HuH-7.5 (cell line): Measurements from ENCODE around the gene WRAP73.
"Not testable (repeated sequence)": the region's sequence is repeated elsewhere in the genome, so short reads cannot be mapped to it uniquely, and the experiment has no call there.

Experiments
- DNase-seq: peaks from one replicate; pipeline ENCODE4 v3.0.0; 2011; ENCODE audit warnings: low spot score

Gene WRAP73

DNA sequence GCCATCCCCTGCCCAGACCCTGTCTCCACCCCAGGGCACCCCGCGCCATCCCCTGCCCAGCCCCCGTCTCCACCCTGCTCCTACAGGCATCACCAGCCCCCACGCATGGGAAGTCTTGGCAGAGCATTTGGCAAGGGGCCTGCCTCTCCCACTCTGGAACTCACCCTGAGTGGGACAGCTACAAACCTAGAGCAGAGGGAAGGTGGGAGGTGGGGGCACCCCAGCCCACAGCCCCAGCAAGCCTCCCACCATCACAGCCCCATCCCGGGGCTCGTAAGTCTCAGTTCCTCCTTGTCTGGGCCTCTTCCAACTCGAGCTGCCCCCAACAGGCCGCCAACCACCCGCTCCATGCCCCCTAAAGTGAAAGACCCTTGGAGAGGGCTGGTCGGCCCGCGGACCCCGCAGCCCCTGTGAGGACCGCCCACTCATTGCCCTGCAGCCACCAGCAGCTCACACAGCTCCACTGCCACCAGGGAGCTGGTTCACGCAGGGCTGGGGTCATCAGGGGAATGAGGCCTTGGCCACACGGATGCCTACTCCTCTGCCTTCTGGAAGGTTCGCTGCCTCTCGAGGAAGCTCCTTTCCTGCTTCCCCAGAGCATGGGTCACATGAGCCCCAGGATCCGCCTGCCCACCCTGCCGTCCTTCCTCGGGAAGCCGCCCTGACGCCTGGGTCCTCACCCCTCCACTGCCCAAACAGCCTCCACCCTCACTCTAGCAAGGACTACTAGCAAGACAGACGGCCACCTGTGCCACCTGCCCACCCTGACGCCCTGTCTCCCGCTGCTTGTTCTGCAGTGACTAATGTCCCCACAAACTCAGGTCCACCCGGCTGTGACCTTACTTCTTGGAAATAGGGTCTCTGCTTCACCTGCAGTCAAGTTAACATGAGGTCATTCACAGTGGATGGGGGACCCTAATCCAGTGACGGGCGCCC is 53.0 kb downstream of the WRAP73 start:
- DNase-seq: no peak

DNA sequence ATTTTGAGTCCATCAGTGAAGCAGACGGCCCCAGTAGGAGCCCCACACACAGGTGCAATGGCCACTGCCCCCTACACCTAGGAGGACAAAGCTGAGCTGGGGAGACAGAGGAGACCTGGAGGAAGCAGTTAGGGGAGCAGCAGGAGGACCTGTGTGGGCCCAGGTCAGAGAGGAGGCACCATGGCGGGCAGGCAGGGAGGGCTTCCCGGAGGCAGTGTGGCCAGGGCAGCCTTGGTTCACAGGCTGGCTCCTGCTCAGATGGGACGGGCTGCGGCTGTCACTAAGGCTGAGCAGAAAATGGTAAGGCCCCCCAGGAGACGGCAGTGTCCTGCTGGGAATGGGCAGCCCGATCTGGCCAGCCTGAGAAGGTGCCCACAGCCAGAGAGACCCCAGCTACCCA is 54.0 kb downstream of the WRAP73 start:
- no peak for DNase-seq

DNA sequence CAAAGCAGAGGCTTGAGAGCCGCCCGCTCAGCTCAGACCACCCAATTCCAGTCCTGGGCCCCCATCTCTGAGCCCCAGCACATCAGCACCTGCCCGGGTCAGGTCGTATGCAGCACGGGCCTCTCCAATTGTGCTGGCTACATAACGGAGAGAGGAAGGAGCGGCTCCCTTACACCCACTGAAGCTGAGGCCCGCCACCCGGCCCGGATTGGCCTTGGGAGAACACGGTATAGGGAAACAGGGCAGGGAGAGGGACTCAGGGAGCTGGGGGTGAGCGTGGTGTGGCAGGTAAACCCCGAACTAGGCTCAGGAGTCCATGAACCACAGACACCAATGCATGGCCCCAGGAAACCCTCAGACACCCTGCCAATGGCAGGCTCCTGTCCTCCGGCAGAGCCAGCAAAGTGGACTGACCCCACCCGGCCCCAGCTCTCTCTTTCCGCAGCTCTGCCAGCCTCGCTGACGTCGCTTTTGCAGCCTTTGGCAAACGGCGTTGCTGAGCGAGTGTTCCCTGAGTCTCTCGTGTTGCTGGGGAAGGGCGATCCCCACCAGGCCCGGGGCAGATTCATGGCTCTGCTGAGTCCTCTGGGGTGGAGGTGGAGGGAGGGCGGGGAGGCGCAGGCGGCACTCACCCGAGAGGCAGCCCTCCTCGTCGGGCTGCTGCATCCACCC is 55.1 kb downstream of the WRAP73 start:
- no peak for DNase-seq

DNA sequence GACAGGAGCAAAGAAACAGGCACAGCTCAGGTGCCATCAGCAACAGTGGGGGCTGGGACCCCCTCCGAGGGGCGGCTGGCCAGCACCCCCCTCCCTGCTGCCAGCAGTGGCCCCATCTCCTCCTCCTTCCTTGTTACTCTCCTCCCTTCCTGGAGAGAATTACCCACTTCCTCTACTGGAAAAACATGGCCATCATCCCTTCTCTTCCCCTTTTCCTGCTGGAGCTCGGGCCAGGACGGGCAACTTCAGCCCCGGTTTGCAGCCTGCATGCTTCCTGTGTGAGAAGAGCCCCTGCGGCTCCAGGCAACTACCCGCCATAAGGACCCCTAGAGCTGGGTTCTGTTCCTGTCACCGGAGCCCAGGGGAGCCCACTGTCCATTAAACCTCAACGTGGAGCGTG is 56.2 kb downstream of the WRAP73 start:
- DNase-seq: no peak

DNA sequence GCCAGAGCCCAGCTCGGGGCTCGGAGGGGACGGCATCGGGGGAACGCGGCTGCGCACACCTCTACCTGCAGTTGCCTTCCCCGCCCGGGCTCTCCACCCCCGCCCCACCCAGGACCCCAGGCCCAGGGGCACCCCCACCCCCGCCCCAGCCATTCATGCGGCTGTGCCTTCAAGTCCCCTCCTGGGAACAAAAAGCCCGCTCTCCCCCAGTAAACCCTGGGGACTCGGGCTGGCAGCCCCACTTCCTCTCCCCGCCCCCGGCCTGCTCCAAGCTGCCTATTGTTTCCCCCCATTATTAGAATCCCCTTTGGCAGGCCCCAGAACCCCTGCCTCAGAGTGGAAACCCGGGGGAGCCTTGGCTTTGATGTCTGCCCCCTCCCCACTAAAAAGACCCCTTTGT is 56.6 kb downstream of the WRAP73 start:
- DNase-seq: no peak

DNA sequence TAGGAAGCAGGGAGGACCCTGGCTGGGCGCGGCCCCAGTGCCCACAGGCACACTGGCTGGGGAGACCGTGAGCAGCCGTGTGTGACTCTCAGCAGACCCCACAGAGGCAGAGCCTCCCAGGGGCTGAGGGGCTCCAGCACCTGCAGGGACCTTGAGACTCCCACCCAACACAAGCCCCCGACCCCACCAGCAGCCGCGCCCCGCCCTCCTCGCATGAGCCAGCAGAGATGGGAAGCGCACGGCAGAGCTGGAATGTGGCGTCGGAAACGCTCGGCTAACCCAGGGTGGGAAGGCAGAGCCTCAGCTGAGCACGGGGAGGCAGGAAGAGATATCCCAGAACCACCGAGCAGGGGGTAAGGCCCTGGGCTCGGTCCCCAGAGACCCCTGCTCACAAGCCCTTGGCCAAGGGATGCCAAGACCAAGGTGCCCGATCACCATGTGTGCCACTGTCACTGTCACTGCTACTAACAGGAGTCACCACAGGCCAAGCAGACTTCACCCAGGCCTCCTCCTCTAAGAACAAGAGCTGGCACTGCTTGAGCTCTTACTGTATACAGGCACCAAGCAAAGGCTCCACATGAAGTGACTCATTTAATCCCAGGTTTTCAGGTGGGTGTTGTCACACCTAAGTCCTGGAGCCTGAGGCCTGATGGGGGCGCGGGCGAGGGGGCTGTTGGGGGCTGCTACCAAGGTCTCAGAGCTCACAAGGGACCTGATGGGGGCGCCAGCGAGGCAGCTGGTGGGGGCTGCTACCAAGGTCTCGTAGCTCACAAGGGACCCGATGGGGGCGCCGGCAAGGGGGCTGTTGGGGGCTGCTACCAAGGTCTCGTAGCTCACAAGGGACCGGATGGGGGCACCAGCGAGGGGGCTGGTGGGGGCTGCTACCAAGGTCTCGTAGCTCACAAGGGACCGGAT is 58.7 kb downstream of the WRAP73 start:
- no peak for DNase-seq

DNA sequence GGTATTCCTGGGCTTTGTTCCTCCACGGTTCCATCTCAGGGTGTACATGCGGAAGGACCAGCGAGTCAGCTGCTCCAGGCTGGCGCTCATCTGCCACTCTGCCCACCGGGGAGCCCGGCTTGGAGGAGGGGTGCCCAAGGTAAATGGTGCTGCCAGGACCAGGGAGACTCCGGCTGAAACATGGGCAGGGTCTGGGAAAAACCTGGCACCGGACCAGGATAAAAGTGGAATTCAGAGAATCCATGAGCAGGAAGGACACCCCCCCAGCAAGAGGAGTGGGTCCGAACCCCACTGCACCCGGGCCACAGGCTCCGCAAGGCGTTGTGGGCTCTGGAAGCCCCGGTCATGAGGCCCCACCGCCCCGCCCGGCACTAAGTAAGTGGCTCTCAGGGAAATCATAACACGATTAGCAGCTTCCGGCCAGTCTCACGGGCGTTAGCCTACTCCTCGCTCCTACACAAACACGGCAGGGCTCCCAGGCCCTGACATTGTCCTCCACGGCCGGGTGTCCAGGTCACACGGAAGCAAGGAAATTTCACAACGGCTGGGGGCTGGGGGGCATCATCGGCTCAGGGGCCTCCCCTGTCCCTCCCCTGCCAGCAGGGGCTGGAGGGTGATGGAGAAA is 59.7 kb downstream of the WRAP73 start:
- DNase-seq: no peak

DNA sequence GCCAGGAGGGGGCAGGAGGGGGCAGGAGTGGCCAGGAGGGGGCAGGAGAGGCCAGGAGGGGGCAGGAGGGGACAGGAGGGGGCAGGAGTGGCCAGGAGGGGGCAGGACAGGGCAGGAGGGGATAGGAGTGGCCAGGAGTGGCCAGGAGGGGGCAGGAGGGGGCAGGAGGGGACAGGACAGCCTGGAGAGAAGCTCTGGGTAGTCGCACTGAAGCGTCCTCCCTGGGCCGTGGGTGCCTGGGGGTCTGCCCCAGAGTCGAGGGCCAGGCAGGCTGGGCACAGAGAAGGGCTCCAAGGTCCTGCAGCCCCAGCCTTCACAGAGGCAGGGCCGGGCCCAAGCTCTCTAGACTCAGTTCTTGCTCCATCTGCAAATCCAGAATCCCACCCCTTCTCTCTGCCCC is 61.5 kb downstream of the WRAP73 start:
- no peak for DNase-seq

DNA sequence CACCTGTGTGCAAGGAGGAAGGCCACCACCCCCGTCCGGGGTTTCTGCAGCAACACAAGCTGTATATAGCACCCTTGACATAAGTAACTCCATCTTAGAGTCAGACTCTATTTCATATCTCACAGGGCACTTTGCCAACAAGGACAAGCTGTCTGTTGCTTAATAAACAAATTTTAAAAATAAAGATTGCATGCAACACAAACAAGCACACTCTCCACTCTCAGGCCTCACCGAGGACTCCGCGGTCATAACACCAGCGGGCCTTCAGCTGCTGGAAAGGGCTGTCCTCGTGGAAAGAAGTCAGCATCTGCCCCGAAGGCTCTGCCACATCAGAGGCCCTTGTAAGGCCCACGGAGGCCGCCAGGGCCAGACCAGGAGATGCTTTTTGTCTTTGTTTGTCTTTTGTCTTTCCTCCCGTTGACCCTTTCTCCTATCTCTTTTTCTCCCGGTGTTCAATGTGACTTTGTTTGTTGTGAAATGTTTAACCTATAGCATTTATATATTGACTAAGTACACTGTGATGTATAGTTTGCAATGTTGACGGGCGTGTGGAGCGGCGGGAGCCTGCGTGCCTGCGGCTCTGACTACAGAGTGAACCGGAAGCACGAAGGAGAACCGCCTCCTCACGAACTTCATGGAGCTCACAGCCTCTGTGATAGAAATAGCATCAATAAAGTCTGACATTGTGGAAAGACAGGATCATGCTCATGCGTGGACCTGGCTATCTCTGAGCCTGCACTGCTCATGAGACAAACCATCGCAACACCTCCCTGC is 62.7 kb downstream of the WRAP73 start:
- no peak for DNase-seq

GRCh38 chr1:3585940-3586568 is 63.8 kb downstream of the WRAP73 start:
- DNase-seq: no peak

DNA sequence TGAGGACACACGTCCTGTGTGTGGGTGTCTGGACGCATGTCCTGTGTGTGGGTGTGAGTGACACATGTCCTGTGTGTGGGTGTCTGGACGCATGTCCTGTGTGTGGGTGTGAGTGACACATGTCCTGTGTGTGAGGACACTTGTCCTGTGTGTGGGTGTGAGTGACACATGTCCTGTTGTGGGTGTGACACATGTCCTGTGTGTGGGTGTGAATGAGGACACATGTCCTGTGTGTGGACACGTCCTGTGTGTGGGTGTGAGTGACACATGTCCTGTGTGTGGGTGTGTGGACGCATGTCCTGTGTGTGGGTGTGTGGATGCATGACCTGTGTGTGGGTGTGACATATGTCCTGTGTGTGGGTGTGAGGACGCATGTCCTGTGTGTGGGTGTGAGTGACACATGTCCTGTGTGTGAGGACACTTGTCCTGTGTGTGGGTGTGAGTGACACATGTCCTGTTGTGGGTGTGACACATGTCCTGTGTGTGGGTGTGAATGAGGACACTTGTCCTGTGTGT is 64.5 kb downstream of the WRAP73 start:
- not testable (repeated sequence) for DNase-seq

GRCh38 chr1:3584915-3585314 is 65.0 kb downstream of the WRAP73 start:
- no peak for DNase-seq

- DNase-seq: not testable (repeated sequence)
These were observed 66.2 kb downstream of the WRAP73 start for GRCh38 chr1:3583751-3584150.

GRCh38 chr1:3581296-3582036 is 68.4 kb downstream of the WRAP73 start:
- DNase-seq: no peak
